ENCODE results near the gene MAP6D1. TPM values are rescaled to one million over a fixed set of nuclear protein-coding genes. Genes with fewer than 3 reads are reported as not detected.

MAP6D1 gene
- total and polyA plus RNA-seq, 2 of the 4 experiments (the other 2 are of a cell fraction), result 2.7 to 5.2 TPM

GRCh38 chr3:183845090-183845489 is 19.7 kb upstream of the MAP6D1 start:
- ChIA-PET POLR2A (ENCODE audit: unreplicated experiment) (no interaction called here), CTCF (interaction anchor here (1.9 kb wide), 1 partner anchor 19 kb away, joined by 4 read pairs; the partner anchor contains the start of gene MAP6D1)
- peak overlapping the region; percentile 61 for H2BK5ac ChIP-seq (ENCODE audit: low read depth, low read length, poor library complexity, severe bottlenecking)
- H3K18ac ChIP-seq (ENCODE audit: low read depth, low read length), result peak overlapping the region; percentile 28; the same call in 1 of the 2 replicates
- peaks cover 13% of the 10 kb centered on the region in 2 experiments for H3K79me1 ChIP-seq (ENCODE audit: low read depth in 1 of 2, low read length in 2 of 2)
- no peak overlapping the region; the same call in 1 of the 2 replicates for H3K4ac ChIP-seq (ENCODE audit: low read depth, low read length)
- BruUV-seq (replicated peaks), result no TSS peak
- 0 out of 2 replicates have a peak overlapping the region, but pooled peaks have one; percentile 49 for H4K5ac ChIP-seq (ENCODE audit: low read depth, low read length)
- H4K91ac ChIP-seq (ENCODE audit: insufficient read depth, low read depth, low read length), result peak overlapping the region; percentile 27; the same call in 1 of the 2 replicates
- no peaks in the 10 kb centered on the region for H3K27me3 ChIP-seq (ENCODE audit: control insufficient read depth, insufficient read depth, low read length)
- peak overlapping the region; percentile 26; the same call in 1 of the 2 replicates for H3K14ac ChIP-seq (replicated peaks; ENCODE audit: low read depth, low read length)
- H4K8ac ChIP-seq (ENCODE audit: low read depth in 2 of 2, low read length in 2 of 2), result peak overlapping the region in 1 of 2 experiments; percentile 34; a peak in 2 of 4 replicates
- intact Hi-C loops (cut with micrococcal nuclease) (no loop called here), in situ Hi-C loops (cut with MboI; ENCODE audit: low sequenced_read_pairs) (no loop called here), dilution Hi-C loops (cut with HindIII; ENCODE audit: low sequenced_read_pairs, unreplicated experiment) (no loop called here)
- no peak overlapping the region for H3K56ac ChIP-seq (ENCODE audit: extremely low read depth, insufficient read depth, low read length)
- H3K9me1 ChIP-seq (ENCODE audit: insufficient read depth, low read length), result peaks cover 9% of the 10 kb centered on the region; the same call in 1 of the 2 replicates
- ATAC-seq (ENCODE audit: low read depth) (peak; percentile 16), DNase-seq (no peak)
- H3K9ac ChIP-seq (ENCODE audit: low read depth, low read length), result no peak overlapping the region
- peaks cover 22% of the 10 kb centered on the region for H3K36me3 ChIP-seq (ENCODE audit: control insufficient read depth, insufficient read depth, low read length)
- peak overlapping the region; percentile 6; the same call in 1 of the 2 replicates for H2BK20ac ChIP-seq (ENCODE audit: low read depth, low read length)
- H2AK9ac ChIP-seq (replicated peaks; ENCODE audit: low read depth, low read length, poor library complexity), result no peak overlapping the region
- TF ChIP-seq MAFK (IDR thresholded peaks at IDR 0.05; ENCODE audit: low read depth, low read length) (no peak), RAD21 (IDR thresholded peaks at IDR 0.05; ENCODE audit: low read length) (no peak), BHLHE40 (IDR thresholded peaks at IDR 0.05; ENCODE audit: low read depth, low read length) (no peak), CHD1 (IDR thresholded peaks at IDR 0.05; ENCODE audit: low read depth, low read length) (no peak), SMC3 (IDR thresholded peaks at IDR 0.05; ENCODE audit: low read depth, low read length) (no peak), ELK1 (IDR thresholded peaks at IDR 0.05; ENCODE audit: borderline replicate concordance, low read depth, low read length) (no peak), NFE2L2 (IDR thresholded peaks at IDR 0.05; ENCODE audit: low read depth, low read length) (no peak), USF2 (IDR thresholded peaks at IDR 0.05; ENCODE audit: low read depth, low read length) (no peak), RCOR1 (IDR thresholded peaks at IDR 0.05; ENCODE audit: insufficient replicate concordance, low read length) (no peak), CEBPB (IDR thresholded peaks at IDR 0.05; ENCODE audit: low read depth, low read length) (no peak), POLR2A (IDR thresholded peaks at IDR 0.05; ENCODE audit: low read depth, low read length) (no peak), CTCF (conservative IDR thresholded peaks at IDR 0.05; ENCODE audit: low read depth, low read length) (no peak), MAZ (IDR thresholded peaks at IDR 0.05; ENCODE audit: borderline replicate concordance, low read depth, low read length) (no peak), FOS (IDR thresholded peaks at IDR 0.05; ENCODE audit: low read depth, low read length) (no peak), RFX5 (IDR thresholded peaks at IDR 0.05; ENCODE audit: low read depth, low read length) (no peak), MXI1 (IDR thresholded peaks at IDR 0.05; ENCODE audit: borderline replicate concordance, low read depth, low read length) (no peak)
- H3K4me1 ChIP-seq (ENCODE audit: control insufficient read depth, insufficient read depth, low read length), result peaks cover 8% of the 10 kb centered on the region
- peak overlapping the region; percentile 43; the same call in 1 of the 3 replicates for H2BK15ac ChIP-seq (ENCODE audit: low read depth, low read length)
- H2AK5ac ChIP-seq (ENCODE audit: low read depth, low read length), result 0 out of 2 replicates have a peak overlapping the region, but pooled peaks have one; percentile 31
- no CpG with 5 or more reads among the region's 4 CpGs for WGBS, 2 experiments (ENCODE audit: extremely low coverage in 2 of 2, insufficient read length in 1 of 2)
- no peak overlapping the region for H2AFZ ChIP-seq (replicated peaks; ENCODE audit: low read length, poor library complexity)
- peak overlapping the region; percentile 53; the same call in 1 of the 2 replicates for H3K23ac ChIP-seq (ENCODE audit: low read depth, low read length)
- 0 out of 2 replicates have a peak overlapping the region, but pooled peaks have one; percentile 3 for H2BK120ac ChIP-seq (ENCODE audit: low read depth, low read length)
- H3K4me2 ChIP-seq (ENCODE audit: low read depth, low read length), result peak overlapping the region; percentile 73
- H3K9me3 ChIP-seq (ENCODE audit: control insufficient read depth, insufficient read depth, low read length), result no peaks in the 10 kb centered on the region
- no peak overlapping the region for H3K4me3 ChIP-seq (ENCODE audit: insufficient read depth, low read depth, low read length)
- H4K20me1 ChIP-seq (ENCODE audit: insufficient read depth, low read length), result 0 out of 2 replicates have a peak, but pooled peaks cover 3% of the 10 kb centered on the region
- peak overlapping the region; percentile 65 for H3K27ac ChIP-seq (ENCODE audit: insufficient read depth, low read length)

Data from IMR-90 (cell line).